GM21786 (cell line): Measurements from ENCODE around the gene TMEM250.

Experiments
- ATAC-seq: cut with Tn5 transposase; IDR thresholded peaks from one replicate; pipeline ENCODE4 v1.9.1; 2021; ENCODE audit not compliant: unreplicated experiment

TMEM250 gene

GRCh38 chr9:136133191-136133958 lies 14.7 kb upstream of the TMEM250 start:
- no peak for ATAC-seq

GRCh38 chr9:136132512-136133050 lies 13.9 kb upstream of the TMEM250 start:
- ATAC-seq = no peak

GRCh38 chr9:136131629-136132511 lies 13.2 kb upstream of the TMEM250 start:
- ATAC-seq = no peak

- no peak for ATAC-seq
These were observed 10.5 kb upstream of the TMEM250 start for GRCh38 chr9:136129176-136129575.

- ATAC-seq = no peak
These were observed 9.8 kb upstream of the TMEM250 start for GRCh38 chr9:136128436-136128835.

- ATAC-seq = no peak
These were observed 8.6 kb upstream of the TMEM250 start for GRCh38 chr9:136127313-136127712.

GRCh38 chr9:136124976-136125692 lies 6.5 kb upstream of the TMEM250 start:
- no peak for ATAC-seq

GRCh38 chr9:136122425-136123383 lies 4.0 kb upstream of the TMEM250 start:
- ATAC-seq = no peak

GRCh38 chr9:136121801-136122200 lies 3.1 kb upstream of the TMEM250 start:
- ATAC-seq = no peak

GRCh38 chr9:136120438-136120844 lies 1.8 kb upstream of the TMEM250 start:
- ATAC-seq = no peak

- no peak for ATAC-seq
These were observed 1.3 kb upstream of the TMEM250 start for GRCh38 chr9:136119883-136120393.

GRCh38 chr9:136119061-136119882 lies 597 bp upstream of the TMEM250 start:
- peak; percentile 4 for ATAC-seq

- no peak for ATAC-seq
These were observed 757 bp downstream of the TMEM250 start for GRCh38 chr9:136117916-136118319.

- ATAC-seq = no peak
These were observed 1.3 kb downstream of the TMEM250 start for GRCh38 chr9:136117291-136117915.

GRCh38 chr9:136116360-136117098 lies 2.1 kb downstream of the TMEM250 start:
- no peak for ATAC-seq

GRCh38 chr9:136115641-136116359 lies 2.9 kb downstream of the TMEM250 start:
- ATAC-seq = no peak

GRCh38 chr9:136115206-136115605 lies 3.5 kb downstream of the TMEM250 start:
- ATAC-seq = no peak
